MM.1S (cell line): Measurements from ENCODE around the gene IMMP2L.
"Not testable (repeated sequence)": the region's sequence is repeated elsewhere in the genome, so short reads cannot be mapped to it uniquely, and the experiment has no call there.

Source experiments
- DNase-seq: peaks from one replicate; pipeline ENCODE4 v3.0.0-alpha.2; 2015
- H2AFZ ChIP-seq: fragments of 300-600 bp; sonication (generic); 2 replicates; pipeline ENCODE4 v1.6.0; 2016; ENCODE audit warnings: antibody characterized with exemption, low read length
- H3F3A ChIP-seq: fragments of 300-600 bp; sonication (generic); 2 replicates; pipeline ENCODE4 v1.6.1; 2016; ENCODE audit warnings: mild to moderate bottlenecking, antibody characterized with exemption, low read length, moderate library complexity, mixed read lengths; ENCODE audit not compliant: insufficient read depth
- H3K27ac ChIP-seq: fragments of 300-600 bp; sonication (generic); 2 replicates; pipeline ENCODE4 v1.5.1; 2016; ENCODE audit warnings: mild to moderate bottlenecking, low read length
- H3K27me3 ChIP-seq: fragments of 300-600 bp; sonication (generic); replicated peaks from 2 replicates; pipeline ENCODE4 v1.6.0; 2016; ENCODE audit warnings: low read length; ENCODE audit not compliant: insufficient read depth
- H3K36me3 ChIP-seq: fragments of 300-600 bp; sonication (generic); replicated peaks from 2 replicates; pipeline ENCODE4 v1.6.1; 2016; ENCODE audit warnings: mild to moderate bottlenecking, low read length, mixed read lengths; ENCODE audit not compliant: insufficient read depth
- H3K4me1 ChIP-seq: fragments of 300-600 bp; sonication (generic); 2 replicates; pipeline ENCODE4 v1.6.1; 2016; ENCODE audit warnings: low read length, mixed read lengths
- H3K4me2 ChIP-seq: fragments of 300-600 bp; sonication (generic); 2 replicates; pipeline ENCODE4 v1.6.0; 2016; ENCODE audit warnings: low read depth, low read length
- H3K4me3 ChIP-seq: fragments of 300-600 bp; sonication (generic); 2 replicates; pipeline ENCODE4 v1.5.1; 2016; ENCODE audit warnings: low read length, mixed read lengths
- H3K79me2 ChIP-seq: fragments of 300-600 bp; sonication (generic); 2 replicates; pipeline ENCODE4 v1.6.1; 2016; ENCODE audit warnings: mixed run types, low read length, mixed read lengths
- H3K9ac ChIP-seq: fragments of 300-600 bp; sonication (generic); 2 replicates; pipeline ENCODE4 v1.6.1; 2016; ENCODE audit warnings: low read length, mixed read lengths
- H3K9me2 ChIP-seq: fragments of 300-600 bp; sonication (generic); replicated peaks from 2 replicates; pipeline ENCODE4 v1.6.1; 2016; ENCODE audit warnings: mild to moderate bottlenecking, low read length, mixed read lengths; ENCODE audit not compliant: insufficient read depth
- H3K9me3 ChIP-seq: fragments of 300-600 bp; sonication (generic); replicated peaks from 2 replicates; pipeline ENCODE4 v1.6.1; 2016; ENCODE audit warnings: mild to moderate bottlenecking, low read length, mixed read lengths; ENCODE audit not compliant: insufficient read depth
- H4K20me1 ChIP-seq: fragments of 300-600 bp; sonication (generic); 2 replicates; pipeline ENCODE4 v1.6.1; 2016; ENCODE audit warnings: mild to moderate bottlenecking, low read length, moderate library complexity, mixed read lengths; ENCODE audit not compliant: insufficient read depth
- CTCF ChIP-seq: fragments of 300-600 bp; sonication (generic); IDR thresholded peaks from 2 replicates; pipeline ENCODE4 v1.5.1; 2016; ENCODE audit warnings: antibody characterized with exemption, low read length, mixed read lengths
- EZH2 ChIP-seq: fragments of 300-600 bp; sonication (generic); optimal IDR thresholded peaks from 2 replicates; pipeline ENCODE3; 2017; ENCODE audit warnings: low read depth, mild to moderate bottlenecking, antibody characterized with exemption, low read length, mixed read lengths
- EZH2phosphoT487 ChIP-seq: fragments of 300-600 bp; sonication (generic); IDR thresholded peaks from 2 replicates; pipeline ENCODE4 v1.6.1; 2018; ENCODE audit warnings: antibody characterized with exemption, low read length

The IMMP2L gene

DNA sequence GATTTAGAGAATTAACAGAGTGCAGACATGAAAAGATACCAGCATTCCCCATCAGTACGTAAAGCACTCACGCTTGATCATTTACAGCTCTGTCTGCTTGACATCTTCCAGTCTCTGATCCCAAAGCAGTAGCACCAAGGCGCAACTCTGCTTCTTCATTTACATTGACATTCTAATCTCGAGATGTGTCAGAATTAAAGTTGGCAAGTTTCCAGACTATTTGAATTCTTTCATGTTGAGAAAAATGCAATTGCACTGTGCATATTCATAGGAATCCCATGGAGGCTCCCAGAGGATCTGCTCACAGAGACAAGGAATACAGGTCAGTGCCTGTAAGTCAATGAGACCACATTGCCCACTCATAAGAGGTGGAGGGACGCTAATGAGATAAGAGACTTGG is 287.4 kb downstream of the IMMP2L start:
- no peak overlapping the region for H3K4me3 ChIP-seq
- no peaks in the 10 kb centered on the region for H3K79me2 ChIP-seq
- no peak overlapping the region for H3K9ac ChIP-seq
- no peaks in the 10 kb centered on the region for H3K9me3 ChIP-seq
- no peak overlapping the region for H3K4me2 ChIP-seq
- H3K36me3 ChIP-seq = no peaks in the 10 kb centered on the region
- no peak overlapping the region for H3K27ac ChIP-seq
- no peaks in the 10 kb centered on the region for H3K4me1 ChIP-seq
- no peak for DNase-seq
- no peaks in the 10 kb centered on the region for H4K20me1 ChIP-seq
- H3F3A ChIP-seq = no peaks in the 10 kb centered on the region
- no peak for TF ChIP-seq EZH2
- TF ChIP-seq EZH2phosphoT487 = no peak
- TF ChIP-seq CTCF = no peak
- no peak overlapping the region for H2AFZ ChIP-seq
- no peaks in the 10 kb centered on the region for H3K9me2 ChIP-seq
- H3K27me3 ChIP-seq = no peaks in the 10 kb centered on the region

GRCh38 chr7:111272092-111272491 is 290.2 kb downstream of the IMMP2L start:
- Histone ChIP-seq H3K9me2 (no peaks in the 10 kb centered on the region), H3K4me1 (no peaks in the 10 kb centered on the region), H3K4me3 (no peak overlapping the region), H2AFZ (no peak overlapping the region), H3K27me3 (no peaks in the 10 kb centered on the region), H3K9me3 (no peaks in the 10 kb centered on the region), H3K9ac (no peak overlapping the region), H3F3A (no peaks in the 10 kb centered on the region), H3K79me2 (no peaks in the 10 kb centered on the region), H3K27ac (no peak overlapping the region), H3K4me2 (no peak overlapping the region), H3K36me3 (no peaks in the 10 kb centered on the region), H4K20me1 (no peaks in the 10 kb centered on the region)
- no peak for DNase-seq
- no peak for TF ChIP-seq EZH2
- TF ChIP-seq CTCF = no peak
- TF ChIP-seq EZH2phosphoT487 = no peak

DNA sequence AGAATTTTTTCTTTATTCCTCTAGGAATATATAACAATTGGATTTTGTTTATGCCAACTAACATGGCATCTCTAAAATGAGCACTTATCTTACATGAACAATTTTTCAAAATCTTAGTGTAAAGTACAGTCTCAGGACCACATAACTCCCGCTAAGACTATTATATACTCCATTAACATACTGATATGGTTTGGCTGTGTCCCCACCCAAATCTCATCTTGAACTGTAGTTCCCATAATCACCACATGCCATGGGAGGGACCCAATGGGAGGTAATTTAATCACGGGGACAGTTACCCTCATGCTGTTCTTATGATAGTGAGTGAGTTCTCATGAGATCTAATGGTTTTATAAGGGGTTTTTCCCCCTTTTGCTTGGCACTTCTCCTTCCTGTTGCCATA is 291.5 kb downstream of the IMMP2L start:
- not testable (repeated sequence) for H3F3A ChIP-seq, H3K9me3 ChIP-seq, H3K9ac ChIP-seq, H3K4me3 ChIP-seq, H2AFZ ChIP-seq, H3K27me3 ChIP-seq, H3K9me2 ChIP-seq, DNase-seq, H3K36me3 ChIP-seq, H3K79me2 ChIP-seq, H3K4me2 ChIP-seq, H3K4me1 ChIP-seq, H3K27ac ChIP-seq, H4K20me1 ChIP-seq

GRCh38 chr7:111268941-111269340 is 293.4 kb downstream of the IMMP2L start:
- Histone ChIP-seq H3K27ac (no peak overlapping the region), H3K4me2 (no peak overlapping the region), H3K36me3 (no peaks in the 10 kb centered on the region), H3F3A (no peaks in the 10 kb centered on the region), H3K4me1 (no peaks in the 10 kb centered on the region), H3K9me3 (no peaks in the 10 kb centered on the region), H2AFZ (no peak overlapping the region), H3K9ac (no peak overlapping the region), H3K9me2 (no peaks in the 10 kb centered on the region), H4K20me1 (no peaks in the 10 kb centered on the region), H3K27me3 (no peaks in the 10 kb centered on the region), H3K79me2 (no peaks in the 10 kb centered on the region), H3K4me3 (no peak overlapping the region)
- no peak for DNase-seq
- no peak for TF ChIP-seq CTCF
